Activated CD4-positive, alpha-beta T cell treated with anti-CD3 and anti-CD28 coated beads, Interleukin-2, Interleukin-4, amounts not matched to agents 100 ng/mL and 50 ng/mL, durations not matched to agents 16 hours and 8 hours (primary cell): ENCODE data around the gene PSMB4.
"Not testable (repeated sequence)": the region's sequence is repeated elsewhere in the genome, so short reads cannot be mapped to it uniquely, and the experiment has no call there.

ENCODE experiments used
- DNase-seq: peaks from one replicate; pipeline ENCODE4 v3.0.0-alpha.2; 2020; ENCODE audit warnings: low spot score

The PSMB4 gene

DNA sequence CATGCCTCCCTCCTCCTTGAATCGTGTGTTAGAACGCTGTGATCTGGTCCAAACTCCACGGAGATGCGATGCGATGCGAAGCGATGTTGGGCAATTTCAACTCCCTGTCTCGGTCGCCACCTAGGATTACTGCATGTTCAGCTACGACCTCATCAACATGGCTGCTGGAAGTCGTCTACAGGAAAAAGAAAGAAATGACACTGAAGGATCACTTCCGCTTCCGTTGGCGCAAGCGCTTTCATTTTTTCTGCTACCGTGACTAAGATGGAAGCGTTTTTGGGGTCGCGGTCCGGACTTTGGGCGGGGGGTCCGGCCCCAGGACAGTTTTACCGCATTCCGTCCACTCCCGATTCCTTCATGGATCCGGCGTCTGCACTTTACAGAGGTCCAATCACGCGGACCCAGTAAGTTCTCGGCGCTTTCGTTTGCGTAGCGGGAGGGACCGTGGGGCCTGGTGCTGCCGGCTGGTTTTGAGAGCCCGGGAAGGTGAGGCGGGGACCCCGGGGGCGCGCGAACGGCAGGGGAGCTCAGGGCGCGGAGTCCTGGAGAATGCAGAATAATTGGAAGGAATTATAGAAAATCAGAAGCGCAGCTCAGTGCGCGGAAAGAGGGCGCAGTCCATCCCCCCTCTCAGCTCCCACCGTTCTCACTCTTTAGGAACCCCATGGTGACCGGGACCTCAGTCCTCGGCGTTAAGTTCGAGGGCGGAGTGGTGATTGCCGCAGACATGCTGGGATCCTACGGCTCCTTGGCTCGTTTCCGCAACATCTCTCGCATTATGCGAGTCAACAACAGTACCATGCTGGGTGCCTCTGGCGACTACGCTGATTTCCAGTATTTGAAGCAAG is at the start of gene PSMB4:
TSS of gene PSMB4 (plus strand) at position 250 of the 848 bp plus-strand sequence. CDS start at position 265, 15 bp downstream.
- DNase-seq: peak; percentile 91

DNA sequence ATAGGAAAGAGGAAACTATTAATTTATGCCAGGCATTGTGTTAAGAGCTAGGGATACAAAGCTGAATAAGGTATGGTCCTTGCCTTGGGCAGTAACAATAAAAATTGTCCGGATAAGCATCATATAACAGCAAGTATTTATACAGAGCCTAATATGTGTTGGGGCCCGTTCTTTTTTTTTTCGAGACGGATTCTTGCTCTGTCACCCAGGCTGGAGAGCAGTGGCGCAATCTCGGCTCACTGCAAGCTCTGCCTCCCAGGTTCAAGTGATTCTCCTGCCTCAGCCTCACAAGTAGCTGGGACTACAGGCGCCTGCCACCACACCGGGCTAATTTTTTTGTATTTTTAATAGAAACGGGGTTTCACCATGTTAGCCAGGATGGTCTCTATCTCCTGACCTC is 49.0 kb upstream of the PSMB4 start:
- DNase-seq: not testable (repeated sequence)

DNA sequence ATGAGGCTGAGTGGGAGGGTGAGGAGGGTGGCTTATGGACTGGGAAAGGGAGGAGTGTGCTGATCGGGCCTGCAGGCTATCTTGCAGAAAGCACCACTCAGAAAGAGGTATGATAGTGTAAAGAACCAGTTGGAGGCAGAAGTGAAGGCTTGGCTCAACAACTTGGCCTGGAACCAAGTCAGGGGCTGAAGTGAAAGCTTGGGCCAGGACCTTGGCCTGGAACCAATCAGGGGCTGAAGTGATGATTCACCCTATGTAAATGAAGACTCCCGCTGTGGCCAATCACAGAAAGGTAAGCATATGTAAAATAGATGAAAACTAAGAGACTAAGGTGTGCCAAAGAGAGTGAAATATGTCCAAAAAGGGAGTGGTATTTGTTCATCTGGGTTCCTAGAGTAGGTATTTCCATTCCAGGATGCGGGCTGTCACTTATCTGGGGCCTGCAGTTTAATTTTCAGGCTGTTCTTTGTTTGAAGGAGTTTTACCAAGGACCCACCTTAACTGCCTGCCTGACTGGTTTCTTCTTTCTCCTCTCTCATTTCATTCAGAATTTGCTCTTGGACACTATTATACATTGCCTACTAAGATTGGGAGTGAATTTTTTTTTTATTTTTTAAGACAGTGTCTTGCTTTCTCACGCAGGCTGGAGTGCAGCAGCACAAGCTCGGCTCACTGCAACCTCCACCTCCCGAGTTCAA is 47.2 kb upstream of the PSMB4 start:
- DNase-seq: no peak

DNA sequence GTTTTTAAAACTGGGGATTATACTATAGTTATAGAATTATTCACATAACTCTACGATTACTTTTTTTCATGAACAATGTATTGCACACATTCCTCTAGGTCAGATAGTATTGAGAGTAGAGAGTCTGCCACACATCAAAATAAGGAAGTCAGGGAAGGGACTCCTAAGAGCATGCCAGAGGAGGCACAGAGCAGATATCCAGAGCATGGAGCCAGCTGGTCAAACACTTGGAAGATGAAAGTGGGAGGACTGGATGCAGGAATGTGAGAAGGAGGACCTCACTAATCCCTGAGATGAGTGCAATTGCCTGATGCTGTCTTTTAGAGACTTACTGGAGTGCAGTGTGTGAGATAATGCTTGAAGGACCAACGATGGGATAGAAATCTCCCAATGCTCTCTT is 42.7 kb upstream of the PSMB4 start:
- no peak for DNase-seq

DNA sequence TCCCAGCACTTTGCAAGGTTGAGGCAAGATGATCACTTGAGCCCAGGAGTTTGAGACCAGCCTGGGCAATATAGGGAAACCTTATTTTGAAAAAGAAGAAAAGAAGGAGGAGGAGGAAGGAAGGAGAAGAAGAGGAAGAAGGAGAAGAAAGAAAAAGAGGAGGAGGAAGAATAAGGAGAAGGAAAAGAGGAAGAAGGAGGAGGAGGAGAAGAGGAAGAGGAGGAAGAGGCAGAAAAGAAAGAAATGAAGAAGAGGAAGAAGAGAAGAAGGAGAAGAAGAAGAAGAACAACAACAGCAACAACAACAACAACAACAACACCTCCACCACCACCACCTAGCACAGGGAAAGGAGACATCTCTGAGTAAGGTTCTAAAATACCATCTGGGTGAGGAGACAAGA is 37.5 kb upstream of the PSMB4 start:
- no peak for DNase-seq

DNA sequence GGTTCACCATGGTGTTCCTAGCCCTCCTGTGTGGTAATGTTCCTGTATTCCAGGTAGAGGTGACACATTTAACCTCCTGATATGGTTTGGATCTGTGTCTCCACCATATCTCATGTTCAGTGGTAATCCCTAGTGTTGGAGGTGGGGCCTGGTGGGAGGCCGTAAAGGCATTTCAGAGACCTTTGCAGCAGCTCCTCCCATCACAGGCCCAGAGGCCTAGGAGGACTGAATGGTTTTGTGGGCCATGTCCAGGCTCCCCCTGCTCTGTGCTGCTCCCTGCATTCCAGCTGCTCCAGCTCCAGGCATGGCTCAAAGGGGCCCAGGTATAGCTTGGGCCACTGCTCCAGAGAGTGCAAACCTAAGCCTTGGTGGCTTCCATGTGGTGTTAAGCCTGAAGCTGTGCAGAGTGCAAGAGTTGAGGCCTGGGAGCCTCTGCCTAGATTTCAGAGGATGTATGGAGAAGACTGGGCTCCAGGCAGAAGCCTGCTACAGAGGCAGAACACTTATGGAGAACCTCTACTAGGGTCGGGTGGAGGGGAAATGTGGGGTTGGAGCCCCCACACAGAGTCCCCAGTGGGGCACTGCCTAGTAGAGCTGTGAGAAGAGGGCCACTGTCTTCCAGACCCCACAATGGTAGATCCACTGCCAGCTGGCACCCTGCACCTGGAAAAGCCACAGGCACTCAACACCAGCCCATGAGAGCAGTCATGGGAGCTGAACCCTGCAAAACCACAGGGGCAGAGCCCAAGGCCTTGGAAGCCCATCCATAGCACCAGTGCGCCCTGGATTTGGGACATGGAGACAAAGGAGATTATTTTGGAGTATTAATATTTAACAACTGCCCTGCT is 36.8 kb upstream of the PSMB4 start:
- DNase-seq: no peak

DNA sequence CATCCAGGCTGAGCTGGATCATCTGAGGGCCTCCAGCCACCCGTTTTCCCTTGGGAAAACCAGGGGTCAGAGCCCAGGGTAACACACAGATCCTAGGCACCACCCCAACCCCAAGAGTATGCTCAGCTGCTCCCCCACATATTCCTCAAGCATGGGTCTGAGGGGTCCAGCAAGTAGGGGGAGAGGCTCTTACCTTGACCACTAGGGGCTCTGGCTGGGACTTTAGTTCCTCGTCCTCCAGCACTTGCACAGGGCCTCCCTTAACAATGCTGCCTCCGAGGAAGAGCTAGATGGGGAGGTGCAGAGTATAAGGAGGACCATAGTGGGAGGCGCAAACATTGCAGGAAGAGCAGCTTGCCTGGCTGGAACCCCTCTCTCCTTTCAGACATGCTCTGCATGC is 34.4 kb upstream of the PSMB4 start:
- no peak for DNase-seq

DNA sequence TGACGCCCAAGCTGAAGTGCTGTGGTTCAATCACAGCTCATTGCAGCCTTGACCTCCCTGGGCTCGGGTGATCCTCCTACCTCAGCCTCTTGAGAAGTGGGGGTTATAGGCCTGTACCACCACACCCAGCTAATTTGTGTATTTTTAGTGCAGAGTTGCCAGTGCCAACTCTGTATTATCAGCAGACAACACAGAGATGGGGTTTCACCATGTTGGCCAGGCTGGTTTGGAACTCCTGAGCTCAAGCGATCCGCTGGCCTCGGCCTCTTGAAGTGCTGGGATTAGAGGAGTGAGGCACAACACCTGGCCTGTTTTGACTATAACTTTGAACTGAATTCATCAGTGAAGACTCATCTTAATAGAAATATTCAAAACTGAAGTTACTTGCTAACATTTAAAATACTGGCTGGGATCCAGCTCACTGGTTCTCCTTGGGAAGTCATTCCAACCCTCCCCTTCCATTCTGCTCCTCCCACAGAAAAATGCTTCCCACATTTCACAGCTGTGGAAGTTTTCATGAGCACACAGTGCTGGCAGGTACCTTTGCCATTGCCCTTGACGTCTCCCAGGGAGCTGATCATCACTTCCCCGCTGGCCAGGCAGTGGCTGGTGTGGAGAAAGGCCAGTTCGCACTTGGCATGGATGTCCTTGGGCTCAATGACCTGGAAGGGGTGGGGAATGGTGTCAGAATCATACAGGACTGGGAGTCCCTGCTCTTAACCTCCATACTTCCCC is 31.5 kb upstream of the PSMB4 start:
- DNase-seq: no peak

DNA sequence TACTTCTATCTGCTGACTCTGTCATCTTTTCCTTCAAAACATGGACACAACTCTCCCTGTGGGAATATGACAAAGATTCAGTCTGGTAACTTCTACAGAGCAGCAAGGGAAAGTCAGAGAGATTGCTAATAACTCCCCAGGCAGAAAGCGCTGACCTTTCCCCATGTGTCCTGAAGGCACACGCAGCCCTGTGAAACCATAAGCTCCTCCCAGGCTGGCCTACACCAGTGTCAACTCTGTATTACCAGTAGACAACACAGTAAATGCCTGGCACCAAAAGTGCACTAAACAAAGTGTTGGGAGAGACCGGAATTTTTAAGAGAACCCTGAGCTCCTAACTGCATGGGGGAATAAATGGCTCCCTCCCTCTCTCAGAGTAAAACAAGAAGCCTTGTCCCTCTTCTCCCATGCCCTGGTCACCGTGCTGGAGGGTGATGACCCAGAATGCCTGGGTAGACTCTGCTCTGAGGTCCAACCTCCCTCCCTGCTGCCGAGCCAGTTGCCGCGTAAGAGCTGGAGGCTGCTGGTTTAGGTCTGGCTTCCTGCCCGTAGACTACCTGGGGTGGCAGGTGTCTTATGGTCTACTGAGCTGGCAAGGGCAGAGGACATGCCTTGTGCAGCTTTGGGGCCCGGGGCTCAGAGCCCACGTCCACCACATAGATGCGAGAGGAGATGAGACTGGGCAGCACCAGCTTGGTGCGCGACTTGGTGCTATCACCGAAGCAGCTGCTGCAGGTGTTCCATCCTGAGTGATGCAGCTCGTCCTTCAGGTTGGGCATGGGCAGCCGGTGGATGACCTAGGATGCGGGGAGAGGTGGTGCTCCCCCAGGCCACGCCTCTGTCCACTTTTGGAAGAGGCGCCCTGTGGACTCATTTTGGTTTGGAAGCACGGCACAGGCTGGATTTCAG is 30.7 kb upstream of the PSMB4 start:
- no peak for DNase-seq

DNA sequence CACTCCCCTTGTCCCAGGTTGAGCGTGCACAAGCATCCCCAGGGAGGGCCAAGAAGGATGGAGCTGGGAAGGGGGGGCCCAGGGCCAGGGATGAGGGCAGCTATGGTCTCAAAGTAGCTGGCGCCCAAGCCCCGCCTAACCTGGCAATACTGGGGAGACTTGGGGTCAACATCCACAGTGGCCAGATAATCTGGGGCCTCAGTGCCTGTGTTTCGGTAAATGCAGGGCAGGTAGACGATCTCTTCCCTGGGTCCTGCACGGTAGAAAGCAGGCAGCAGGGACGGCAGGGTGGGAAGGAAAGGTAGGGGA is 30.1 kb upstream of the PSMB4 start:
- no peak for DNase-seq

DNA sequence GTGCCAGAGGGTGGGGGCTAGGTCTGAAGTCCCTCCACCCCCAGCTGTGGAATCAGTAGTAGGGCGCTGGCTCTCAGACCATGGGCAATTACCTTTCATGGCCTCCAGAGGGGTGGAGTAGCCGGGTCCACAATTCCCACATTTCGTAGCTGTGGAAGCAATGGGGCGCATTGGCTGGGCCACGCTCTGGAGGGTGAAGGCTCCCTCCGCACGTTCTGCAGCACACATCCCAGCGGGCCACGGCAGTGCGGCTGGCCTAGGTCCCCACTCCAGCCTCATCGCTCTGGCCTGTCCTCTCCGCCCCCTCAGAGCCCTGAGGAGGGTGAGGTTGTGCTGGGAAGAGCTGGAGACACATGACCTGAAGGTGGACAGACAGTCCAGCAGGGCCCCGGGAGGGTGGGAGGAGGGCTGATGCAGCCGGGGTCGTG is 29.7 kb upstream of the PSMB4 start:
- no peak for DNase-seq

DNA sequence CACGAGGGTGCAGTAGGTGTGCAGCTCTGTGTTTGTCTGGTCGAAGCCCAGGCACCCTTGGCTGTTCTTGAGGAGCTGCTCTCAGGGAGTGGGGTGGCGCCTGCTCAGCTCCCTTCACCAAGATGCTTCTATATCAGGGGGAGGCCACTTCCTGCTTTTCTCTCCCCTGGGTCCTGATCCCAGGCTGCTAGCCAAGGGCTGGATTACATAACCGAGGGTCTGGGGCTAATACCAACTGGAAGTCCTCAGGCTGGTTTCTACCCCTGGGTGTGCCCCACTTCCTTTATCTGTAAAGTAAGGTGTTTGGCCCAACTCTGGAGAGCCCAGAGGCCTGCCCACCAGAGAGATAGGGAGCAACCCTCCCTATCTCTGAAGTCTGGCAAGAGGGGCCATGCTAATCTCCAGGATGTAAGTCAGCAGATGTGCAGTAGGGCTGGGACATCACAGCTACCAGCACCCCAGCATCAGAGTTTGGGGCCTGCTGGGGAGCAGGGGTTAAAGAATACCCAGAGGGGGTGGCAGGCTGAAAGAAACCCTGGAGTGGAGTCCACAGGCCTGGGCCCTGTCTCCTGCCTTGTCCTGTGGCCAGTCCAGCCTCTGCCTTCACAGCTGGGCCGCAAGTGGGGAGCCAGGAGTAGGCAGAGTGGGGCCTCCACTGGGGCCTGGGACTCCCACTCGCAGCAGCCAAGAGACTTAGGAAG is 29.0 kb upstream of the PSMB4 start:
- DNase-seq: no peak

DNA sequence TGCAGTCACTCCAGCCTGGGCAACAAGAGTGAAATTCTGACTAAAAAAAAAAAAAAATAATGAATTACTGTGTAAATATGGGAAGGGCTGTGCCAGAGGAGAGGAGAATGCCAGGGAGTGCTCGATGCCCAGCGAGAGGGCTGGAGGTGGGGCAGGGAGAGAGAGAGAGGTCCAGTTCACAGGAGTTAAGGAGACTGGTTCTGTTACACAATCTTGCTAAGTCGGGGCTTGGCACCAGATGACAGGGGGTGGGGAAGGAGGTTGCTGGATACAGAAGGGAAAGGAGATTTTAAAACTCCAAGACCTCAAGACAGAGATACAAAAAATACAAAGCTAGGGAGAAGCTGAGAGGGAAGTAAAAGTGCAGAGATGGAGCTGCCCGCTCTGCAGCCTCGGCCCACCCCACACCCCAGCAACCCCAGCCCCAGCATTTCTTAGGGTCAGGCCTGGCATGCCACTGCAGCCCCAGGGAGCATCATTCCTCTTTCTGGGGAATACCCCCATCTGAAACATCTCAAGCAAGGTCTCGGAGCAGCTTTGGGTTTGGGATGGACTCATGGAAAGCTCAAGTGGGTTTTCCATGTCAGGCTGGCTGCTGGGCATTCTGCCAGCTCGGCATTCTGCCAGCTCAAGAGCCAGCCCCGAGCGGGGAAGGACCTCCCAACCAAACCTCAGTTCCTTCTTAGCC is 27.9 kb upstream of the PSMB4 start:
- no peak for DNase-seq

DNA sequence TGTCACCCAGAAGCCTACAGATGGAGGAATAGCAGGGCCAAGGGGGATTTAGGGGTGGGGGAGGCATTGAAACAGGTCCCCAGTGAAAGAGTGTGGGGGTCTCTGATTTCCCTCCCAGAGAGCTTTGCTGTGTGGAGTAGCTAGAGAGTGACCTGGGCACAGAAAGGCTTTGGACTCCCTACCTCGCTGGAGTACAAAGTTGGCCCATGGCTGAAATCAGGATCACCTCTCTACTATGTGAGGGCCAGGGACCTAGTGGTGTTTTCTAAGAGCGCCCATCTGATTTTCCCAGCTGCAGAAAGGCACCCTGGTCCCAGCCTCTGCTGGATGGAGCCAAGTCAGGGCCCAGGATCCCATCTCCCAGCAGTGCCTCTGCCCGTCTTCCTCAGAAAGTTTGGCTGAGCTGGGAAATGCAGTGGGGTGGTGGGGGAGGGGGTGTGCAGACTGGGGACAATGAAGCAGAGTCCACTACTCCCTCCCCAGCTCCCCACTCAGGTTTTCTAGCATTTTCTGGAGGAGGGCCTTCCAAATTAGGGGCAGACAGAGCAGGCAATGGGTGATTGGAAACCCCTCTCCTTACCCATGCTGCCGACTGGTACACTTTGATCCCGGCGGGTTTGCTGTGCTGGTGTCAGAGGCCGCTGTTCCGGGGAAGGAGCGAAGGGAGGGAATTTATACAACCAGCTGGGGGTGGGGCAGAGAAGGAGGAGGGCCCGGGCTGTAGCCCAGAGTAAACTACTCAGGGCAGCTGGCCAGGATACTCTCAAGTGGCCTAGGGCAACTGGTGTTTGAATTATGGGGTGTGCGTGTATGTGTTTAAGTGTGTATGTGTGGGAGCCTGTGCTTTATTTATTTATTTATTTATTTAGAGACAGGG is 27.1 kb upstream of the PSMB4 start, which contains the start of gene SELENBP1:
TSS of gene SELENBP1 (minus strand) at position 648 of the 877 bp plus-strand sequence. CDS start at position 584, 64 bp downstream.
- no peak for DNase-seq

DNA sequence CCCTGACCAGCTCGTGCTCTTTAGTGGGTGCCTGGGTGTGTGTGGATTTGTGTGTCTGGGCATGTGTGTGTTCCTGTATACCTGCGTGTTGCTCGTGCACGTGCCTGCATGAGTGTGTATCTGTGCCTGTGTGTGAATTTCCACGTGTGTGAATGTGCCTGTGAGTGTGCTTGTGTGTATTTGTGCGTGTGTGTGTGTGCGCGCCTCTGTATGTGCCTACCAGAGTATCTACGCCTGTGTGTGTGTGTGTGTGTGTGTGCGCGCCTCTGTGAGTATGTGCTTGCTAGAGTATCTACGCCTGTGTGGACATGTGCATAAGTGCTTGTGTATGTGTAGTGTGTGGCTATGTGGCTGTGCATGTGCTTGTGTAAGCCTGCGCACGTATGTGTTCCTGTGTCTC is 26.2 kb upstream of the PSMB4 start:
- DNase-seq: no peak

DNA sequence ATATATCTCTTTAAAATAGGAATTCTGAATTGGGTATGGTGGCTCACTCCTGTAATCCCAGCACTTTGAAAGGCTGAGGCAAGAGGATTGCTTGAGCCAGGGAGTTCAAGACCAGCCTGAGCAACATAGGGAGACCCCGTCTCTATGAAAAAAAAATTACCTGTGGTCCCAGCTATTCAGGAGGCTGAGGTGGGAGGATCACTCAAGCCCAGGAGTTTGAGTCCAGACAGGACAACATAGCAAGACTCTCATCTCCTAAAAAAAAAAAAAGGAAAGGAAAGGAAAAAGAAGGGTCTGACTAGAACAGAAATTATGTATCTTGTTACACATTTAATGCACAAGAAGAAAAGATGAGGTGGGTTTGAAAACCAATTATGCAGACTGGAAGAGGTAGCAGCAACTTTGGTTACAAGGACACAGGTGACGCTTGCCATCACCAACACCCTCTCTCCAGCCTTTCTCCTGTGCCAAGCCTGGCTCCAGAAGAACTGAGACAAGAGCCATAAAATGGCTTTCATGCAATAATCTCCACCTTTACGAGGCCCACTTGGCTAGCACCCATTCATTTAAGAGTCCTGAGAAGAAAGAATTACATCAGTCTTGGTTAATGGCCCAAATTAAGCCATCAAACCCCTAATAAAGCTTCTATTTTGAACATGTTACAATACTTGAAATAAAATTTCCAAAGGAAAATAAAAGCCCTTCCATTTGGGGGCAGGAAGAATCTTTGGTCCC is 22.1 kb upstream of the PSMB4 start:
- no peak for DNase-seq

DNA sequence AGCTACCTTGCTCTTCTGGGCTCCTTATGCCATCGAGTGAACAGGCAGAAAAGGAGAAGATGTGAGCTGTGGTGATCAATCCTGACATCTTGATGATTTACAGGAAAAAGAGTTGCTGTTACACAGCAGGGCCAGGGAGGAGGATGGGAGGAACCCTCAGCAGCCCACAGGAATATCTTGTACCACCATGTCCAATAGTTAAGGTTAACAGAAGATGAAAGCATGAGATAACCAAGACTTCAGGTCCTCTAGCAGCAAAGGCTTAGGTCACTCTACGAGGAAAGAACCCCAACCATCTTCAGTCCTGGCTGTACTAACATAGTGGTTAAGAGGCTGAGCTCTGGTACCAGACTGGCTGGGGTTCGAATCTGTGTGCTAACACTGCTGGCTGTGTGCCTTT is 14.8 kb upstream of the PSMB4 start:
- no peak for DNase-seq

DNA sequence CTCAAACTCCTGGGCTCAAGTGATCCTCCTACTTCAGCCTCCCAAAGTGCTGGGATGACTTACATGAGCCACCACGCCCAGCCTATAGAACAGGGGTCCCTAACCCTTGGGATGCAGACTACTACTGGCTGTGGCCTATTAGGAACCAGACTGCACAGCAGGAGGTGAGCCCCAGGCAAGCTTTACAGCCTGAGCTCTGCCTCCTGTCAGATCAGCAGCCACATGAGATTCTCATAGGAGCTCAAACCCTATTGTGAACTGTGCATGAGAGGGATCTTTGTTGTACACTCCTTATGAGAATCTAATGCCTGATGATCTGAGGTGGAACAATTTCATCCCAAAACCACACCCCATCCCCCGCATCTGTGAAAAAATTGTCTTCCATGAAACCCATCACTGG is 13.4 kb upstream of the PSMB4 start:
- no peak for DNase-seq
